Muscle of leg (tissue), 11 donors: Measurements from ENCODE around the gene CSTPP1. TPM values are rescaled to one million over a fixed set of nuclear protein-coding genes. Genes with fewer than 3 reads are reported as not detected.

ENCODE experiments used
- DNase-seq: peaks from one replicate; pipeline ENCODE4 v3.0.0; 2013
- H3K27ac ChIP-seq: one replicate; pipeline ENCODE4 v1.5.1; 2013; ENCODE audit warnings: mild to moderate bottlenecking, low read length, control low read depth
- H3K27me3 ChIP-seq: one replicate; pipeline ENCODE4 v1.6.1; 2013; ENCODE audit warnings: low read length; ENCODE audit not compliant: control insufficient read depth, insufficient read depth
- H3K36me3 ChIP-seq: one replicate; pipeline ENCODE4 v1.6.1; 2013; ENCODE audit warnings: low read length; ENCODE audit not compliant: control insufficient read depth, insufficient read depth
- H3K4me1 ChIP-seq: one replicate; pipeline ENCODE4 v1.6.1; 2013; ENCODE audit warnings: low read length; ENCODE audit not compliant: control insufficient read depth, insufficient read depth
- H3K4me3 ChIP-seq: one replicate; pipeline ENCODE4 v1.5.1; 2013; ENCODE audit warnings: low read length, control low read depth
- H3K9me3 ChIP-seq: replicated peaks from 2 replicates; pipeline ENCODE4 v1.6.1; 2013; ENCODE audit warnings: low read depth, low read length; ENCODE audit not compliant: control insufficient read depth
- WGBS: methylation state at CpG from one replicate; pipeline ENCODE4 v1.1.5; 2013; ENCODE audit warnings: missing lambda C conversion rate; ENCODE audit not compliant: insufficient coverage; 5-methylcytosine and 5-hydroxymethylcytosine counted together
- polyA plus RNA-seq, 8 donors: library from polyadenylated mRNA; unstranded; fragments of 120-200 nt; gene quantifications; one replicate each; pipeline versions ENCODE4 v1.2.1 to v1.2.3, GENCODE V29; 2013; ENCODE audit warnings: inconsistent platforms in 1 of 8, low replicate concordance in 1 of 8; ENCODE audit not compliant: insufficient read length in 8 of 8, insufficient read depth in 1 of 8
- total RNA-seq: library from RNA; stranded (reverse); fragments of 120-200 nt; gene quantifications from one replicate; pipeline ENCODE4 v1.2.4, GENCODE V29; 2013

Gene CSTPP1
- total and polyA plus RNA-seq, 9 donors = 14.1 to 23.9 (median 23.1) TPM

- Histone ChIP-seq H3K27me3 (no peaks in the 10 kb centered on the region), H3K36me3 (peaks cover 25% of the 10 kb centered on the region), H3K4me3 (no peak overlapping the region), H3K4me1 (peaks cover 44% of the 10 kb centered on the region), H3K9me3 (no peaks in the 10 kb centered on the region), H3K27ac (no peak overlapping the region)
- WGBS = 82% methylated on average over 16 of the region's 20 CpGs
- DNase-seq = no peak
Observed at GRCh38 chr11:47156951-47157350, 220.4 kb downstream of the CSTPP1 start.

GRCh38 chr11:47157805-47158204 lies 221.2 kb downstream of the CSTPP1 start:
- Histone ChIP-seq H3K27me3 (no peaks in the 10 kb centered on the region), H3K36me3 (peaks cover 25% of the 10 kb centered on the region), H3K9me3 (no peaks in the 10 kb centered on the region), H3K4me3 (no peak overlapping the region), H3K27ac (no peak overlapping the region), H3K4me1 (peaks cover 47% of the 10 kb centered on the region)
- DNase-seq = no peak
- 74% methylated on average over 8 of the region's 8 CpGs for WGBS

DNA sequence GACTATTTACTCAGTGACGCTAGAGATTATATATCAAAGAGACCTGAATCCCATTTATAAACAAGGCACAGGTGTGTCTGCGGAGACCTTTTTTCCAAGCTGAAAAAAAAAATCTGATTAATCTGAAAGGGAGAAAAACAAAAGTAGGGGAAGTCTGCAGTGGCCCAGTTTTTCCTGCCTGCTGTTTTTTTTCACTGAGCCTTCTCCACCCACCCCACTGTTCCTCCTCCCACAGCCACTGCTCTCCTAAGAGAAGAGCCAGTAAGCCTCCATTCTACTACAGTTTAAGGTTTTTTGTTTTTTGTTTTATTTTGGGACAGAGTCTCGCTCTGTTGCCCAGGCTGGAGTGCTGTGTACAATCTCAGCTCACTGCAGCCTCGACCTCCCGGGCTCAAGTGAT lies 221.7 kb downstream of the CSTPP1 start:
- H3K4me1 ChIP-seq = peaks cover 47% of the 10 kb centered on the region
- DNase-seq = no peak
- H3K27me3 ChIP-seq = no peaks in the 10 kb centered on the region
- no CpG with 5 or more reads among the region's 5 CpGs for WGBS
- peaks cover 28% of the 10 kb centered on the region for H3K36me3 ChIP-seq
- H3K27ac ChIP-seq = no peak overlapping the region
- H3K4me3 ChIP-seq = no peak overlapping the region
- H3K9me3 ChIP-seq = no peaks in the 10 kb centered on the region

DNA sequence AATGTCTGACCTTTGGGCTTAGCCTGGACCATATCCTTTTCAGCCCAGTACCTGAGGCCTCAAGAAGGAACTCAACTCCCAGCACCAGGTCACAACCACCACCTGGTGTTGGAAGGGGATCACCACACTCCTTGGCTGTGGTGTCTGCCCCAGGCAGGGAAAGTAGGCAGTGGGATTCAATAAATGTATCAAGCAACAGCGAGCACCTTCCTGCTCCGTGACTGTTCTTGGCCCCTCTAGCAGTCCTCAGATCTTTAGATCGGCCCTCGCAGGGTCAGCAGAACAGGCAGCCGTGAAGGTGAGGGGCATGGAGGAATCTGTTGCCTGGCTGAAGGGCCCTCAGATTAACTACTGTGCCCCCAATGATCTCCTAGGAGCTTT lies 224.2 kb downstream of the CSTPP1 start:
- no peak for DNase-seq
- no peaks in the 10 kb centered on the region for H3K27me3 ChIP-seq
- WGBS = 75% methylated on average over 5 of the region's 5 CpGs
- H3K4me3 ChIP-seq = no peak overlapping the region
- peaks cover 42% of the 10 kb centered on the region for H3K4me1 ChIP-seq
- H3K9me3 ChIP-seq = no peaks in the 10 kb centered on the region
- H3K36me3 ChIP-seq = peaks cover 48% of the 10 kb centered on the region
- H3K27ac ChIP-seq = no peak overlapping the region

DNA sequence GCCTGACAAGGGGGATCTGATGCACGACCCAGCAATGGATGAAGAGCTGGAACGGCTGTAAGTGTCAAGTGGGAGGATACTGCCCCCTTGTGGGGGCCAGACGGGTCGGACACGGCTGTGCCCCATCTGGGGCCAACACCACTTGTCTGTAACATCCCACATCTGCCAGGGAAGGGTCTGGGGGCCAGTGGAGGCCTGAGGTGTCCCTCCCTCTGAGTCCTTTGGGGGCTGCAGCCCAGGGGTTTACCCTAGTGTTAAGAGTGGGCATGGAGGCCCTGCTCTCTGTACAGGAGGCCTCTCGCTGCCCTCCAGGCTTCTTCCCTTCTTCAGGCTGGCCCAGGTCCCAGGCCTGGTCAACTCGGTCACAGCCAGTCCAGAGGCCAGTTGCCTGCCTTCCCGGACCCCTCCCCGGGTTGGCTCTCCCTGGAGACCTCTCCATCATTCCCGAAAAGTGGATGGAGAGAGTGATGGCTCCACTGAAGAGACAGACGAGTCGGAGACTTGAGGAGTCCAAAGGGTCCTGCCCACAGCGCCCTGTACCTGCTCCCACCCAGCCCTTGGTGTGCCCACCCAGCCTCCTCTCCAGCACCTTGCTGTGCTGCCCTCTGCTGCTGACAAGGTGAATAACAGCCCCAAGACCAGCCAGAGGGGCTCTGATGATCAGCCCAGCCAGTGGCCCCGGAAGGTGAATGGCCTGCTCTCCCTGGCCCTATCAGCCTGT lies 224.7 kb downstream of the CSTPP1 start:
- peak; percentile 83 for DNase-seq
- 67% methylated on average over 3 of the region's 14 CpGs for WGBS
- Histone ChIP-seq H3K4me1 (peaks cover 42% of the 10 kb centered on the region), H3K4me3 (no peak overlapping the region), H3K9me3 (no peaks in the 10 kb centered on the region), H3K27ac (no peak overlapping the region), H3K36me3 (peaks cover 53% of the 10 kb centered on the region), H3K27me3 (no peaks in the 10 kb centered on the region)

GRCh38 chr11:47161890-47162289 lies 225.3 kb downstream of the CSTPP1 start:
- Histone ChIP-seq H3K36me3 (peaks cover 59% of the 10 kb centered on the region), H3K27ac (peak overlapping the region; percentile 17), H3K4me1 (peaks cover 40% of the 10 kb centered on the region), H3K27me3 (no peaks in the 10 kb centered on the region), H3K9me3 (no peaks in the 10 kb centered on the region), H3K4me3 (no peak overlapping the region)
- 37% methylated on average over 4 of the region's 9 CpGs for WGBS
- DNase-seq = no peak

GRCh38 chr11:47162426-47162825 lies 225.9 kb downstream of the CSTPP1 start:
- 40% methylated on average over 3 of the region's 5 CpGs for WGBS
- Histone ChIP-seq H3K36me3 (peaks cover 60% of the 10 kb centered on the region), H3K27me3 (no peaks in the 10 kb centered on the region), H3K9me3 (no peaks in the 10 kb centered on the region), H3K4me3 (no peak overlapping the region), H3K4me1 (peaks cover 40% of the 10 kb centered on the region), H3K27ac (no peak overlapping the region)
- DNase-seq = no peak

DNA sequence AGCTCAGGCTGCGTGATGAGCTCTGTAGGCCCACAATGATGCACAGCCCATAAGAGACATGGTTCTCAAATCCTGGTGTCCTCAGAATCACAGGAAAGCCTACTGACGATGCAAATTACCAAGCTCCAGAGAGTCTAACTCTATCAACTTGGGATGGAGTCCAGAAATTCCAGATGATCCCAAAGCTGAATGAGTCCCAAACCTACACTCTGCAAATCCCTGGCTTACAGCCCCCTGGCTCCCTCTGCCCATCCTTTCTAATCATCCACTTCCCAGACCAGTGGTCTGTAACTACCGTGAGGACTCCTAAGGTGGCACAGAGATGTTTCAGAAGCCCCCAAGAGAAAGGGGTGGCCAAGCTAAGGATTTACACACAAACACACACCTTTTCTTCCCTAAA lies 226.6 kb downstream of the CSTPP1 start:
- Histone ChIP-seq H3K4me1 (peaks cover 40% of the 10 kb centered on the region), H3K36me3 (peaks cover 62% of the 10 kb centered on the region), H3K9me3 (no peaks in the 10 kb centered on the region), H3K4me3 (no peak overlapping the region), H3K27me3 (no peaks in the 10 kb centered on the region), H3K27ac (no peak overlapping the region)
- 22% methylated on average over 1 of the region's 3 CpGs for WGBS
- DNase-seq = no peak

DNA sequence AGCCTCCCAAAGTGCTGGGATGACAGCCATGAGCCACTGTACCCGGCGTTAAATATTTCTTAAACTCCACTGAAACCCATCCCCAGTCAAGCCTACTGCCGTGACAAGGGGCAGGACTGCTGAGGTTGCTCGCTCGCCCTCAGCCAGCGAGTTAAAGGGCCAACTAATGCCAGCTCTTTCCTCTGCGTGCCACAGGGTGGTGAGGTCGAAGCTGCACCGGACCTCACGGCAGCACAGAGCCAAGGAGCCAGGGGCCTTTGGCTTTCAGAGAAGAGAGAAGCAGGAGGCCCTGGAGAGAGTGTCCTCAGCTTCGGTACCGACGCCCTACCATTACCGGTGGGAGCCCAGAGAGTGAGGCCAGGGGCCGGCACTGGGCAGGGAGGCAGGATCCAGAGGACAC lies 227.3 kb downstream of the CSTPP1 start:
- Histone ChIP-seq H3K27me3 (no peaks in the 10 kb centered on the region), H3K27ac (no peak overlapping the region), H3K4me3 (no peak overlapping the region), H3K9me3 (no peaks in the 10 kb centered on the region), H3K36me3 (peaks cover 63% of the 10 kb centered on the region), H3K4me1 (peaks cover 40% of the 10 kb centered on the region)
- DNase-seq = no peak
- 76% methylated on average over 14 of the region's 15 CpGs for WGBS

DNA sequence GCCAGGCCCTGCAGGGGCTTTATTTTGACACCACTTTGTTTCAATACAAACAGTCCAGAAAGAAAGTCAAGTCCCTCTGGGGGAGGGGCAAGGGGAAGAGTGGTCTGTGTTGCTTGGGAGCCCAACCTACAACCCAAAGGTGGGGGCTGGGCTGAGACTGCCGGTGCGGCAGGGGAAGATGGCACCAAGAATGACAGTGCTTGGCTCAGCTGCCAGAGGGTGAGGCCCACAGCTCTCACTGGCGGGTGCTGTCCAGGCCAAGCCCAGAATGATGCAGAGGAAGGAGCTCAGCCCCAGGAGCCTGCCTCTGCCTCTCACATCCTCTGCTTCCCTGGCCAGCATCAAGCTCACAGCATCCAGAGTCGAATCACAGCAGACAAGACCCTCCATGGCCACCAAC lies 227.8 kb downstream of the CSTPP1 start:
- Histone ChIP-seq H3K36me3 (peaks cover 65% of the 10 kb centered on the region), H3K27ac (no peak overlapping the region), H3K4me1 (peaks cover 40% of the 10 kb centered on the region), H3K4me3 (no peak overlapping the region), H3K27me3 (no peaks in the 10 kb centered on the region), H3K9me3 (no peaks in the 10 kb centered on the region)
- DNase-seq = no peak
- 79% methylated on average over 3 of the region's 4 CpGs for whole genome bisulfite sequencing
